HG03521 (cell line): Measurements from ENCODE around the gene IGFL1.
"Not testable (repeated sequence)": the region's sequence is repeated elsewhere in the genome, so short reads cannot be mapped to it uniquely, and the experiment has no call there.

Experiments
- ATAC-seq: cut with Tn5 transposase; IDR thresholded peaks from one replicate; pipeline ENCODE4 v1.9.1; 2021; ENCODE audit warnings: mild to moderate bottlenecking, moderate library complexity; ENCODE audit not compliant: unreplicated experiment

Gene IGFL1

DNA sequence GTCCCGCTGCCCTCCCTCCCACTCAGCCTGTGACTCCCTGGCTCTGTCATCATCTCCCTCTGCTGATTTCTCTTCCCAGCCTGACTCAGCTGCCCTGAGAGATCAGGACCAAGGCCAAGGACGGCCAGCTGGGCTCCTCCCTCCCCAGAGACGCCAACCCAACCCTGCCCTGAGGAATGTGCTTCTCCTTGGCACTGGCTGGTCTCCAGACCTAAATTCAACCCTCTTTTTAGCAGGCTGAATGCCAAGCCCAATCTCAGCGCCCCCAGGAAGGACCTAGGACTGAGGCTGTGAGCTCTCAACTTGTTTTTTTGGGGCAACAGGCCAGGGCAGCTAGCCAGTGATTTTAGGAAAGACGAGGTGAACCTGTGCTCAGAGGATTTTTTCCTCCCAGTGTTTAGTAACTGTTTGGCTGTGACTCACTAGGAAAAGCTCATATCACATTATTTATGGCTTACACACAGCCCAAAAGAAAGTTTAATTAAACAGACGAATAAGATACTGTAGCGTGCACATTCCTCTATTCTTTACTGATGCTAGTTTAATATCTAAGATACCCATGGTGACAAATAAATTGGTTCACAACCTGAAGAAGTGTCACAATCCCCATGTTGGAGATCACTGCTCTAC, 7.4 kb upstream of the IGFL1 start:
- no peak for ATAC-seq

DNA sequence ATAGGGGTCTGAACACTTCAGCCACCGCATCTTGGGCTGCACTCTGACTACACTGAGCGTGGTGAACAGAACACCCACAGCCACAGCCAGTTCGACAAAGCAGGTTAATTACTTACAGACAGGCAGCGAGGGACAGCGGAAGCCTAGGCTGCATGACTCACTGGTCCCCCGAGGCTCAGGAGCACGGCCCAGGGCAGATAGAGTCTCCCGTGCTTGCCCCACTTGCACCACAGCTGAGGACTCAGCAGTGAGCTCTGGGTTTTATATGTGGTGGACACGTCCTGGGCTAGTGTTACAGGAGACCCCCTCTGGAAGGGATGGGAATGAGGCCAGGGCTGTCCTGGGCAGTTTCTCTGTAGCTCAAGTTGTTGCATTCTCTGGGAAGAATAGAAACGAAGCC, 5.8 kb upstream of the IGFL1 start:
- ATAC-seq: not testable (repeated sequence)

DNA sequence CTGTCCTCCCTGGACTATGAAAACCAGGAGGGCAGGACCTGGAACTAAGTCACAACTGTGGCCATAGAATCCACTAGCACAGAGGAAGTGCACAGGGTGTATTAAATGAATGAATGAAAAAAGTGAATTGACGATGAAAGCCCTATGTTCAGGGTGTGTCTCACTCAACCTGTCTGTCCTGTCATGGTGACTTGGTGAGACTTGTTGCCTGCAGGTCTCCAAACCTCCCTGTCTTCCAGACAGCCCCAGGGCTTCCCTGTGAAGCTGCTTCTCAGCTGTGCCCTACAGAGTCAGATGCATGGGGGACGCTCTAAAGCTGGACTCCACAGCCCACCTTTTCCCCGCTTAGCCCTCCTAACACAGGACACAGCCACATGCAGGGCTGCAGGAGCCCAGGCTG, 4.8 kb upstream of the IGFL1 start:
- no peak for ATAC-seq

DNA sequence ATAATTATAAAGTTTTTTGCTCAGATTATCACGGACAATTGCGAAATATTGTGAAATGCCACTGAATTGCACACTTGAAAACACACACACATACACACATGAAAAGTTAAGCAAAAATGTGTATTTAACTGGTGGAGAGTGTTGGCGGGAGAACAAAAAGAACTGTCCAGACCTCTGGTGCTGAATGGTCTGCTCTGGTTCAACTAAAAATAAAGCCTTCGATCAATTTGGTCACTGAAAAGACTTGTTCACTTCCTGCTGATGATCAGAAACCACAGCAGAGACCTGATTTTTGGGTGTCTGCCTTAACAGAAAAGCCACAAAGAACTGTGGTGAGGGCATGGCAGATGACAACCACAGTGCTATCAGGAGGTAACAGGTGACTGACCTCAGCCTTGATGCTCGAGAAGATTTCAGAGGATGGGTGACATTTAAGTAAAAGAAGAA, 4.0 kb upstream of the IGFL1 start:
- no peak for ATAC-seq

DNA sequence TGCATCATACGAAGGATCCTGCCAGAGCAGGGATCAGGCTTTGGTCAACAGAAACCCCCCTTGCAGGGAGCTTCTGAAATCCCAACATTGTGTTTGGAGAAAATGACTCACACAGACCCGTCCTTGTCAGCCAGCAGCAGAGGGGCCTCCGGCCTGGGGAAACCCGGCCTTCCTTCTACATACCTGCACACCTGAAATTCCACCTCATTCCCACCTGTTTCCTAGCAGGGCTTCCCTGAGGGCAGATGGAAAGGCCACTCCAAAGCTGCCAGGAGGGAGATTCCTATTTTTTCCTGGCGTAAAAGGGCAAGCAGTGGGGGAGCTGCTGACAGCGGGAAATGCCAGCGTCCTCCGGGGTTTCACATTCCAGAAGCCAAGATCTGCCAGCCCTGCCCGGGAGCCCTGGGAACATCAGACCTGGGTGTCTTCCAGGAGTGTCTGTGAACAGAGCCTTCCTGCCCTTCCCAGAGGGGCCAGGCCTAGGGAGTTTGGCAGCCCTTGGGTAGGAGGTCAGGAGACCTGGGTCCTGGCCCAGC, 3.0 kb upstream of the IGFL1 start:
- no peak for ATAC-seq

DNA sequence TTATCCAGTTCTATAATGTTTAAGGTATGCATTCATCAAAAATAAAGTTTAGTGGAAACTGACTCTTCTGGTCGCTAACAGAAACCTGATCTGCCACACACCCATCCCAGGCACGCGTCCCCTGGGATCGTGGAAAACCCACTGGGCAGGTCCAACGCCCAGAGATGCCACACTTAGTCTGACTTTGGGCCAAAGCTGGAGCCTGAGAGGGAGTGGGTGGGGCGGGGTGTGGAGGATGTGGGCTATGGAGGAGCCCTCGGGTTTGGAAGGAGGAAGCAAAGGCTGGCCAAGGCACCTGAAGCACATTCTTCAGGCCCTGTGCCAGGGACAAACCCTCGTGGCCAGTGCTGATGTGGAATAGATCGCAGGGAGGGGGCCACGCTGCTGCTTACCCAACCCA, 2.5 kb downstream of the IGFL1 start:
- no peak for ATAC-seq

DNA sequence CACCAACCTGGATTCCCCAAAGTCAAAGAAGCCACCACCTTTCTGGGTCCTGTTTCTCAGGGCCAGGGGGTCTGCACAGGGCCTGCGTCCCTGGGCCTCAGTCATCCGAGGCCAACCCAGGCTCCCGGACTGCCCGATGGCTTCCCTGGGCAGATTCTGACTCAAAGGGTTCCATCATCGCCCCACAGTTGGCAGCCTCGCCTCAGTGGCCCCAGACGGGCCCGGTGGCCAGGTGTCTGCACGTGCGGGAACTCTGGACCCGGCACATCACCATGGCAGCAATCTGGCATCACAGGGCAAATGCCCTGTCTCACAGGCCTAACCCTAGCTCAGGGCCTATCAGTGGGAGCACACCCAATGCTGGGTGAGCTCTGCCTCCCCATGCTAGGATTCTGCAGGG, 2.9 kb downstream of the IGFL1 start:
- no peak for ATAC-seq

DNA sequence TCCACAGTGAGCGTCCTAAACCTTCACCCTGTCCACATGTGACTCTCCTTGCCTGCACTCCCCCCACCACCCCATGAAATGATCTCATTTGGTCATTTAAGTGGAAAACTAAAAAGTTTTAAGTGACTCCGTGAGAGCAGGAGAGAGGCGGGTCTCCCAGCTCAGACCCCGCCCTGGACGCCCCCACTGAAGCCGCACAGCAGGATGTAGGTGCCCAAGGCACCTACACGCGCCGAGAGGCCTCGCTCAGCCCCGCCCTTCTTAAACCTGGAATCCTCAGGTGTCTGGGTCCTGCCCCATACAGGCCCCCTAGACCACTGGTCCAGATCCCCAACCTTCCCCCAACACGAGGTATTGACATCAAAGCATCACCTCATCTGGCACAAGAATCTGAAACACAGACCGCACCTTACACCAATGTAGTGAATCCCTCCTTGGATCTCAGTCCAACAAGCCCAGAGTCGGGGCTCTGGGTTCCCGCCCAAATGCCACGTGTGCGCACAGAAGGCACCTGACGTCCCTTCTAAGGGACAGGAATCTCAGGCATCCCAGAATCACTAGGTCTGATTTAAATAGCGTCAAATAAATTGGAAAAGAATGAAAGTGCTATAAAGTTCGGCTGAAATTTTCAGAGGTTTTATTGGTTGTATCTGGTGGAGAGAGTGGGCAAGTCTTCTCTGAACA, 3.5 kb downstream of the IGFL1 start:
- no peak for ATAC-seq

DNA sequence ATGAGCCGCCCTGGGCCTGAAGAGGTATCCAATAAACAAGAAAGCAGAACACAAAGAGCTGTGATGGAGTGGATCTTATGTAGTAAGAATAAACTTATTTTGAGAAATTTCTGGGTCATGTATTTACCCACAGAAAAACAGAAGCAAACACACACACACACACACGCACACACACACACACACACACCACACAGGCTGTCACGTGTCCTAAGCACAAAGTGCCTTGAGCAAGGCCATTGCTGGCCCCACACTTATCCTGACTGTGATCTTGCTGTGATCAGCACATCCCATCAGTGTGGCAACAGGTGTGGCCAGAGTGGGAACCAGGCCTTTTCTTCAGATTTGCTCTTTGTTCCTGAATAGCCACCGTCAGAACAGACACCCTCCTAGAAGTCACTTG, 4.3 kb downstream of the IGFL1 start:
- not testable (repeated sequence) for ATAC-seq

DNA sequence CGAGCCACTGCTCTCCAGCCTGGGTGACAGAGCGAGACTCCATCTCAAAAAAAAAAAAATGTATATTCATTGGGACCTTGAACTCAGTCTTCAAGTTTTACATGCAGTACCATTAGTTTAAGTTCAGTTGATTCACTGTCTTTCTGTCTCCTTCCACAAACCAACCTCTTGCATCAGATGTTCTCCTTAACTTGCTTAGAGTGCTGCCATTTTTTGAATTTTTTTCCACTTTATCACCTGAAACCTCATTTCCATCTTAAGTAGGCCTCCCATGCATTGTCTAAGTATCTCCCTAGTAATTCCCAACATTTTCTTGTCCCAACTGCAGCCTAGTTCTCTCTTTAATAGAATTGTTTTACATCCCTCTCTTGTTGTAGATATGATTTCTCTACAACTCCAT, 8.6 kb downstream of the IGFL1 start:
- ATAC-seq: not testable (repeated sequence)

DNA sequence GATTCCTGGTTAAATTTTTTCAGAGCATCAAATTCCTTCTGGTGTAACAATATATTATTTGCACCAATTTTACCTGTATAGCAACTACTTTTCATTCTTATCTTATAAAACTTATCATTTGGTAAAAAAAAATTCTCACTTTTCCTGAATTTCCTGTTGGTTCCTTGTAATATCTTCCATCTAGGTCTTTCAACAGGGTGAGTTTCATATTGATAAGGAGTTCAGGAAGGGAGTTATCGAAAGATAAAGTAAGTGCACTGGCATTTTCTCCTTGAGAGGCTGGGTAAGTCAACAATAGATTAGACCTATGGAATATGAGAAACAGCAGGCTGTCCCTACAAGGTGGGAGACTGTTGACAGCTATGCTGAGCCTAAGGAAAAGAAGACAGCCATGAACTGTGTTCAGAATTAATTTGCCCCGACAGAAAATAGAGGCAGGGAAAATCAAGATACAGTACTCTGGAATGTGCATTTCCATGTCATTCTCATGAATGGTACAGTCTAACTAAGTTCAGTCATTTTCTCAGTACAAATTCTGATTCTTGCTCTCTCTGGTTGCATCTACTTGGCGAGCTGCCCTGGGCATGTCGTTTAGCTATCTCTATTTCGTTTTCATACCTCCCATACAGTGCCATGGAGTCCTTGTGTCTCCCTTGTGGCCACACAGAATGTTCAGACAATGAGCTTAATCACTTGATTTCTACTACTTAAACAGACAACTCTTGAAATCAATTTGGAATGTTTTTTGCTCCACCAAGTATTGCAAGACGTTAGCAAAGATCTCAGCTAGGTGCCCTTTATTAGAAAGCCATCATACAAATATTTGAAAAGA, 9.9 kb downstream of the IGFL1 start:
- no peak for ATAC-seq

DNA sequence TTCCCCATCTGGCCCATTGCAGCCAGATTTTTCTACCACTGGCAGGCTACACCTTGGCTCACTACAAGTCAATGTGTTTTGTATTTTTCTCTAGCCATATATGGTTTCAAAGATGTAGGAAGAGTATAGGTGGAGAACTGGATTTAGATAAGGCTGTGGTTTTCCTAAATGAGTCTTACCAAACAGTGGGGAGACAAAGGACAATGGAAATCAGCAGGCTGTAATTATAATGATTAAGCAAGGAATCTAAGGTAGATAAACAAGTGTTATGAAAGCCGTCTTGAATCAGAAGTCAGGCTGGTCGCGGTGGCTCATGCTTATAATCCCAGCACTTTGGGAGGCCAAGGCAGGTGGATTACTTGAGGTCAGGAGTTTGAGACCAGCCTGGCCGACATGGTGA, 11.2 kb downstream of the IGFL1 start:
- ATAC-seq: no peak

DNA sequence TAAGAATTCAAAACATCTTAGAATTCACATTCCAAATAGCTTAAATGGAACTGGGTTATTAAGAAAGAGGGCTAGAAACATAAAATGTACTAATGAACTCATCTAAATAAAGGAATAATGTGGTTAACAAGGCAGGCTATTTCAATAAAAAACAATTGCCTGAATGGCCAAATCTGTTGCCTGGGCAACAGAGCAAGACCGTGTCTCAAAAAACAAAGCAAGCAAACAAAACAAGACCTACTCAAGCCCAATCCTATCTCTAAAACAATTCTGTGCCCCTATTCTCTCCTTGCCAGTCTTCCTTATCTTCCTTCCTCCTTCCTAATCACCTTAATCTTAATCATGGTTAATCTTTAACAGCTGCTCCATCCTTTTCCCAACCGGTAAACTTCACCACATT, 12.1 kb downstream of the IGFL1 start:
- ATAC-seq: no peak

DNA sequence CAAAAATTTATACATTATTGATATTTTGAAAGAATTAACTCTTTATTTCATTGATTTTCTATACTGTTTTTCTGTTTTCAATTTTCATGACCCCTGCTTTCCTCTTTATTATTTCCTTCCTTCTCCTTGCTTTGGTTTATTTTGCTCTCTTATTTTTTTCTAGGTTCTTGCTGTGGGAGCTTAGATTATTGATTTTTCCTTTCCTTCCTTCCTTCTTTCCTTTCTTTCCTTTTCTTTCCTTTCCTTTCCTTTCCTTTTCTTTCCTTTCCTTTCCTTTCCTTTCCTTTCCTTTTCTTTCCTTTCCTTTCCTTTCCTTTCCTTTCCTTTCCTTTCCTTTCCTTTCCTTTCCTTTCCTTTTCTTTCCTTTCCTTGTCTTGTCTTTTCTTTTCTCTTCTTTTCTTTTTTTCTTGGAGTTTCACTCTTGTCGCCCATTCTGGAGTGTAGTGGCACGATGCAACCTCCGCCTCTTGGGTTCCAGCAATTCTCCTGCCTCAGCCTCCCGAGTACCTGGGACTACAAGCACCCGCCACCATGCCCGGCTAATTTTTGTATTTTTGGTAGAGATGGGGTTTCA, 13.6 kb downstream of the IGFL1 start:
- ATAC-seq: not testable (repeated sequence)

DNA sequence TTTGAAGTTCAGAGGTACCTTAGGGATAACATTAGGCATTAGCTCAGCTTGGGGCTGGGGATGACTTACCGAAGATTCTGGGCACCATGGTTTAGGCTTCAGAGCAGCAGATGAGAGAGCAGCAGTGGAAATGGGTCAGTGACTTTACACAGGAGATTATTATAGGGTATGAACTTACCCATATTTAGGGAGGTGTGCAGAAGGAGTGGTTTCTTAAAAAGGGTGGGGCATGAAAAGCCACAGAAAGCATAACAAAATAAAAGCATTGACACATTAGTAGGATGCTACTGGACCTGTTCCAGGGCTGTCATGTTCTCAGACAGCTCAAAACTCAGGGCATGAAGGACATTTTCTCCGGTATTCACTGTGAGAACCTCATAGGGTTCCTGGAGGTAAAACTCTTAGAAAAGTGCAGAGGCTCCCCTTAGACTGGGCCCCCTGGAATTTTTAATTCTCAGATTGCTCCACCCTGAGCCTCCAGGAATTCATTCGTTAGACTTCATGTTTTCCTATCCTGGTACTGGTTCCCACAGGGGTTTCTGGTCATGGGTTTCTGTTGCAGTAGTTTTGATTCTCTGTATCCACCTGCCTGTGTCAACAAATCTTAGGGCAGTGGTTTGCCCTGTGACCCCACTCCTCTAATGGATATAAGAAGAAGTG, 20.7 kb downstream of the IGFL1 start:
- no peak for ATAC-seq

DNA sequence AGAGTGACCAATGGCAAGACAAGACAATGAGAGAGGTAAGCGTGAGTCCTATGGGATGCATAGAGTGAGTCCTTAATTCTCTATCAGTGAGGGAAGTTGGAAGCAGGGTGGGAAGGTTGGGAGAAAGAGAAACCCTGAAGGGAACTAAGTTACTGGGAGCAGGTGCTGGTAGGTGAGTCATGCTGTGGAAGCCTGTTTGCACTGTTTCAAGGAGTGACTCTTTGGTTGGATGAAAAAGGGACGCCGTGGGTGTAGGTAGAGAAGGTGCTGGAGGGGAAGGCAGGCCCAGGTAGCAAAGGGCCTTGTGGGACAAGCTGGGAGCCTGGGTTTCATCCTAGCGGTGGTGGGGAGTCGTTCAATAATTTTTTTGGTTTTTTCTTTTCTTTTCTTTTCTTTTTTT, 21.9 kb downstream of the IGFL1 start:
- no peak for ATAC-seq

DNA sequence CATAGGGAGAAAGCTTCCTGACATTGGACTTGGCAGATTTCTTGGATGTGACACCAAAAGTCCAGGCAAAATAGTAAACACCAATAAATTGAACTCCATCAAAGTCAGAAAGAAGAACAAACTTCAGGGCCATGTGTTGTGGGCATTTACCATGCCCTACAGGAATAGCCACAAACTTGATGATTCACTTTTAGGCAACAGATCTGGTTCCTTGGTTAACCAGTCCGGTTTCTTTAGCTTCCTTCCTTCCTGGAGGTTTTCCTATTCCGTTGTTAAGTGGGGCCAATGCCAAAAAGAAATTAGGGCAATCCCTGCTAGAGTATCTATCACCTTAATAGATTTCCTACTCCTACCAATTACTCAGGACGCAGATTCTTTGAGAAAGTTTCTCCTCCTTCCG, 25.2 kb downstream of the IGFL1 start:
- no peak for ATAC-seq

DNA sequence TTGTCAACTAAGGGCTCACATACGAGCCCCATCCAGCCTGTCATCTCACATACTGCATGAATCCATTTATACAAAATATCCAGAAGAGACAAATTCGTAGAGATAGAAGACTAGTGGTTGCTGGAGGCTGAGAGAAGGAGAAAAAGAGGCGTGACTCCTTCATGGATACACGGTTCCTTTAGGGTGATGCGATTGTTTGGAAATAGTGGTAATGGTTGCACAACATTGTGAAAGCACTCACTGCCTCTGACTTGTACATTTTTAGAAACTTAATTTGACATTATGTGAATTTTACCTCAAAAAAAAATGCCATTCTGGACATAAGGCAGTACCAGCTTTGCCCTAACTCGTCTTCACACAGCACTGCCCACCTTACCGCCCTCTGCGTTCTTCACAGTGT, 27.3 kb downstream of the IGFL1 start:
- no peak for ATAC-seq

DNA sequence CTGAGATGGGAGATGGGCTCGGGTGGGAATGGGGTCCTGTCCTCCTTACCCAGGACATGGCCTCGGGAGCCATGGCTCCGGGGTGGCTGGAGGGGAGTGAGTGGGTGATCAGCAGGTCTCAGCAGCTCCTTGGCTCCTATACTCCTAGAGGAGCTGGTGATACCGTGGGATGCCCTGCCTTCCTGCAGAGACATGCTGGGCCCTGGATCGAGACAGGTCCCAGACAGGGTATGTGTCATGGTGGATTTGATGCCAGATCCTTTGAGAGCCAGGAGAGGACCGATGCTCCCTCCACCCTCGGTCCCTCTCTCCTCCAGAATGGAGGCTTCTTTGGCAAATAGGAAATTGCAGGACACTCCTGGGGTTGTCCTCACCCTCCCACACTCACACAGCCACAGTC, 32.0 kb downstream of the IGFL1 start:
- not testable (repeated sequence) for ATAC-seq

DNA sequence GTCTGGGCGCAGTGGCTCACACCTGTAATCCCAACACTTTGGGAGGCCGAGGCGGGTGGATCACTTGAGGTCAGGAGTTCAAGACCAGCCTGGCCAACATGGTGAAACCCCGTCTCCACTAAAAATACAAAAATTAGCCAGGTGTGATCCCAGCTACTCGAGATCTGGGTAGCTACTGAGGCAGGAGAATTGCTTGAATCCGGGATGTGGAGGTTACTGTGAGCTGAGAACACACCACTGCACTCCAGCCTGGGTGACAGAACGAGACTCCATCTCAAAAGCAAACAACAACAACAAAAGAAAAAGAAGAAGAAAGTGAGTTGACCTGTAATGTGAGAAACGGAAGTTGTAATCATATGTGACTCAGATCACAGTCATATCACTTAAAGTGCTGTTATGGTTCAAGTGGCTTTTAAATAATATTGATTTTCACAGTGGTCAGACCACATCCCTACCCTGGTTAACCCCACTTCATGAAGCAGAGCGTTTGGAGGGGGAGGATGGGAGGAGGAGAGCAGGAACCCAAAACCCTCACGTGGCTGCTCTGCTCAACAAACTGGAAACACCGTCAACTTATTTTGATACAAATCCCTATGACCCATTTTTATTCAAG, 33.2 kb downstream of the IGFL1 start:
- ATAC-seq: peak; percentile 61
